ENCODE measurements around the gene ZCCHC2. TPM values are rescaled to one million over a fixed set of nuclear protein-coding genes. Genes with fewer than 3 reads are reported as not detected.

ZCCHC2 gene
- total and polyA plus RNA-seq, 9 of the 15 experiments (the other 6 are each of a cell fraction or from before 2014, with no cell fraction given): 1.0 to 9.2 (median 6.0) TPM

DNA sequence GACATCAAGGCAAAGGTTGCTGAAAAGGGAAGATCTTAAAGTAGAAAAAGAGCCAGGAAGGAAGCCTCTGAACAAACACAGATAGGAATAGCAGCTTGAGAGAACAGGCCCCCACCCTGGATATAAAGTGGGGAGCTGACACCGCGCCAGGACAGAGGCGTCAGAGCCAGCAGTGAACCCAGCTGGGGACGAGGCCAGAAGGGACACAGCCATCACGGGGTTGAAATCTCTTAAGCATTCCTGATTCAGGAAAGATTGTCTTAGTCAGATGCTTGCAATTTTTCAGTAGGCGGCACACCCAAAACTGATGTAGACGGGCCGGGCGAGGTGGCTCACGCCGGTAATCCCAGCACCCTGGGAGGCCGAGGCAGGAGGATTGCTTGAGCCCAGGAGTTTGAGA is 98.7 kb downstream of the ZCCHC2 start (continued):
- TF ChIP-seq, protein P1, sequence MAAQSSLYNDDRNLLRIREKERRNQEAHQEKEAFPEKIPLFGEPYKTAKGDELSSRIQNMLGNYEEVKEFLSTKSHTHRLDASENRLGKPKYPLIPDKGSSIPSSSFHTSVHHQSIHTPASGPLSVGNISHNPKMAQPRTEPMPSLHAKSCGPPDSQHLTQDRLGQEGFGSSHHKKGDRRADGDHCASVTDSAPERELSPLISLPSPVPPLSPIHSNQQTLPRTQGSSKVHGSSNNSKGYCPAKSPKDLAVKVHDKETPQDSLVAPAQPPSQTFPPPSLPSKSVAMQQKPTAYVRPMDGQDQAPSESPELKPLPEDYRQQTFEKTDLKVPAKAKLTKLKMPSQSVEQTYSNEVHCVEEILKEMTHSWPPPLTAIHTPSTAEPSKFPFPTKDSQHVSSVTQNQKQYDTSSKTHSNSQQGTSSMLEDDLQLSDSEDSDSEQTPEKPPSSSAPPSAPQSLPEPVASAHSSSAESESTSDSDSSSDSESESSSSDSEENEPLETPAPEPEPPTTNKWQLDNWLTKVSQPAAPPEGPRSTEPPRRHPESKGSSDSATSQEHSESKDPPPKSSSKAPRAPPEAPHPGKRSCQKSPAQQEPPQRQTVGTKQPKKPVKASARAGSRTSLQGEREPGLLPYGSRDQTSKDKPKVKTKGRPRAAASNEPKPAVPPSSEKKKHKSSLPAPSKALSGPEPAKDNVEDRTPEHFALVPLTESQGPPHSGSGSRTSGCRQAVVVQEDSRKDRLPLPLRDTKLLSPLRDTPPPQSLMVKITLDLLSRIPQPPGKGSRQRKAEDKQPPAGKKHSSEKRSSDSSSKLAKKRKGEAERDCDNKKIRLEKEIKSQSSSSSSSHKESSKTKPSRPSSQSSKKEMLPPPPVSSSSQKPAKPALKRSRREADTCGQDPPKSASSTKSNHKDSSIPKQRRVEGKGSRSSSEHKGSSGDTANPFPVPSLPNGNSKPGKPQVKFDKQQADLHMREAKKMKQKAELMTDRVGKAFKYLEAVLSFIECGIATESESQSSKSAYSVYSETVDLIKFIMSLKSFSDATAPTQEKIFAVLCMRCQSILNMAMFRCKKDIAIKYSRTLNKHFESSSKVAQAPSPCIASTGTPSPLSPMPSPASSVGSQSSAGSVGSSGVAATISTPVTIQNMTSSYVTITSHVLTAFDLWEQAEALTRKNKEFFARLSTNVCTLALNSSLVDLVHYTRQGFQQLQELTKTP (IDR thresholded peaks at IDR 0.05; ENCODE audit: low read depth in 1 of 2, partially characterized antibody in 2 of 2): no peak
- peak in 1 of 2 experiments; percentile 58; a peak in 1 of 4 replicates for TF ChIP-seq FOXA3 (CRISPR knock-in tag; conservative IDR thresholded peaks at IDR 0.05 in 1 of 2, IDR thresholded peaks at IDR 0.05 in 1 of 2)
- TF ChIP-seq ARID1B (IDR thresholded peaks at IDR 0.05): peak; percentile 11; the same call in 1 of the 2 replicates
- 0 out of 2 replicates have a peak, but pooled peaks have one; percentile 22 for TF ChIP-seq CBFA2T3 (IDR thresholded peaks at IDR 0.05)
- TF ChIP-seq PYGO2 (tag; IDR thresholded peaks at IDR 0.05): no peak
- TF ChIP-seq TAL1 (IDR thresholded peaks at IDR 0.05): 0 out of 2 replicates have a peak, but pooled peaks have one; percentile 14
- no peak for TF ChIP-seq TRIM24 (IDR thresholded peaks at IDR 0.05)
- no peak for TF ChIP-seq TEAD1 (CRISPR knock-in tag; IDR thresholded peaks at IDR 0.05)

Data from K562 (cell line).